ENCODE results near the gene ANKS6.

GRCh38 chr9:98821831-98822230 lies 25.5 kb upstream of the ANKS6 start:
- no peak for TF ChIP-seq CTCF (IDR thresholded peaks at IDR 0.05; ENCODE audit: control extremely low read depth in 1 of 3, insufficient read depth in 1 of 3, low read depth in 1 of 3, low read length in 3 of 3)
- TF ChIP-seq EZH2 (IDR thresholded peaks at IDR 0.05; ENCODE audit: low read depth, low read length, severe bottlenecking): no peak
- TF ChIP-seq TBP (IDR thresholded peaks at IDR 0.05; ENCODE audit: low read depth, low read length): no peak
- no peak for TF ChIP-seq KDM1A (IDR thresholded peaks at IDR 0.05; ENCODE audit: borderline replicate concordance, low read length)
- no peak for TF ChIP-seq E2F6 (IDR thresholded peaks at IDR 0.05)

Data from H1 (cell line).